Stimulated activated CD8-positive, alpha-beta memory T cell treated with anti-CD3 and anti-CD28 coated beads, Interleukin-4, amount 100 ng/mL, for 1 hour (primary cell): ENCODE measurements around the gene LDLRAD4.

Experiments used
- DNase-seq, 2 donors: peaks; one replicate each; pipeline ENCODE4 v3.0.0-alpha.2; 2020; ENCODE audit warnings: low read depth in 2 of 2, low spot score in 1 of 2

LDLRAD4 gene

GRCh38 chr18:13542520-13542847 lies 323.9 kb downstream of the LDLRAD4 start:
- no peak for DNase-seq

- DNase-seq = no peak
Measured at GRCh38 chr18:13543144-13543543, 324.6 kb downstream of the LDLRAD4 start.

GRCh38 chr18:13543811-13544732 lies 325.5 kb downstream of the LDLRAD4 start:
- DNase-seq = no peak

GRCh38 chr18:13544953-13545352 lies 326.4 kb downstream of the LDLRAD4 start:
- DNase-seq = no peak

- no peak for DNase-seq
Measured at GRCh38 chr18:13545514-13545913, 327.0 kb downstream of the LDLRAD4 start.

- no peak for DNase-seq
Measured at GRCh38 chr18:13545955-13546354, 327.4 kb downstream of the LDLRAD4 start.

DNA sequence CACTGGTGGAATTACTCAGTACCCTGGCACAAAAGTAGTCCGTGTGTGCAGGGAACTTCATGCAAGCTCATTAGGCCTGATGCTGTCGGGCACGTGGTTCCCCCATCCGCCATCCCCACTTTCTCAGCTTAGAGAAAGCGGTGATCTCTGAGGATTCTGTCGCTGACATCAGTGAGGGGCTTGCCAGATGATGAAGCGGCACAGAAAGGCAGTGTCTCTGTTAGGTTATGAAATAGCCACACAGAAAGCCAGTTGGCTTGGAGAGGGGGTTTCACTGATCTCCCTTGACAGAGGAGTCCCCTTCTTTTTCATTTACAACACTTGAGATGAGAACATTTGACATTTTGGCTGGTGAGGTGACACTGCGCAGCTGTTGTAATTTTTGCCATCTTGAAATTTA lies 328.1 kb downstream of the LDLRAD4 start:
- DNase-seq = no peak

DNA sequence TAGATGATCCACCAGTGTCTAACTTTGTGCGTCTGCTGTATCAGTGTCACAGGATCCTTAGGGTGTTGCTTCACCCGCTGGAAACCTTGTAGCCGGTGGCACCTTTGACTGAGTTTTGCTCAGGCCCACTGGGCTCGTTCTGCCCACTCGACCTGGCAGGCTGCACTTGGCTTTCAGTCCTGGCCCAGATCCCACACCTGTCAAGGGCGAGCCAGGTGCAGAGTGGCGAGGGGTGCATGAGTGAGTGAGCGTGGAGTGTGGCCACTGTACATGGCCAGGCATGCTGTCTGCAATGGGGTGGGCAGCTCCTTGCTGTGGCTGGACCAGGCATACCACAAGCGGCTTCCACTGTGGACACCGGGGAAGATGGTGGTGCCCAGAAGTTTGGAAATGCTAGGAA lies 328.8 kb downstream of the LDLRAD4 start:
- DNase-seq = no peak

DNA sequence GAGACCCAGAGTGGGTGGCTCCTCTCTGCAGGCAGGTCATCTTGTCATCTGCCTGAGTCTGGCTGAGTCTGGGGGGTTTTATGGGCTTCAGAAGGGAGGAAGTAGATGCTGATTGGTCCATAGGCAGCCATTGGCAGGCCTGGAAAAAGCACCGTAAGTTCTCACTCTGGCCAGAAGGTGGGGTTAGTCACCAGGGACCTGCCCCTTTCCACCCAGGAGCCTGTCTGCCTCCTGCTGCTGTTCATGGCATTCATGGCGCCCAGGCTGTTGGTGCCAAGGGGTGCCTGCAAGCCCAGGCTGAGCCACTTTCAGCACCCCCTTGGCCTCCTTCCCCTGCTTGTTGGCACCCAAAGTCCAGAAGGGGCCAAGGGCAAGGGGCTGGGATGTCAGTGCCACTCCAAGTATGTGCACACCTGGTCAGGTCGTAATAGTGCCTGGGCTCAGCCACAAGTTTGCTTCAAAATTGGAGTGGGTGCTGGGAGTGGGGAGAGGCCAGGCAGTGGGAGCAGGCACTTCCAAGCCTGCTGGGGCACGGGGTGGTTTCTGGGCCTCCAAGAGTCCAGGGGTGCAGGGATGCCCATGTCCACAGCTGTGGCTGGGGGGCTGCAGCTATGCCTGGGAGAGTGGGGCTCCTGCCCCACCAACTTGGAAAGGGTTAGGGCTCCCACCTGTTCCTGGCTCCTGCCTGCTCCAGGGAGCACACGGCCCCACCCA lies 329.7 kb downstream of the LDLRAD4 start:
- DNase-seq = no peak

DNA sequence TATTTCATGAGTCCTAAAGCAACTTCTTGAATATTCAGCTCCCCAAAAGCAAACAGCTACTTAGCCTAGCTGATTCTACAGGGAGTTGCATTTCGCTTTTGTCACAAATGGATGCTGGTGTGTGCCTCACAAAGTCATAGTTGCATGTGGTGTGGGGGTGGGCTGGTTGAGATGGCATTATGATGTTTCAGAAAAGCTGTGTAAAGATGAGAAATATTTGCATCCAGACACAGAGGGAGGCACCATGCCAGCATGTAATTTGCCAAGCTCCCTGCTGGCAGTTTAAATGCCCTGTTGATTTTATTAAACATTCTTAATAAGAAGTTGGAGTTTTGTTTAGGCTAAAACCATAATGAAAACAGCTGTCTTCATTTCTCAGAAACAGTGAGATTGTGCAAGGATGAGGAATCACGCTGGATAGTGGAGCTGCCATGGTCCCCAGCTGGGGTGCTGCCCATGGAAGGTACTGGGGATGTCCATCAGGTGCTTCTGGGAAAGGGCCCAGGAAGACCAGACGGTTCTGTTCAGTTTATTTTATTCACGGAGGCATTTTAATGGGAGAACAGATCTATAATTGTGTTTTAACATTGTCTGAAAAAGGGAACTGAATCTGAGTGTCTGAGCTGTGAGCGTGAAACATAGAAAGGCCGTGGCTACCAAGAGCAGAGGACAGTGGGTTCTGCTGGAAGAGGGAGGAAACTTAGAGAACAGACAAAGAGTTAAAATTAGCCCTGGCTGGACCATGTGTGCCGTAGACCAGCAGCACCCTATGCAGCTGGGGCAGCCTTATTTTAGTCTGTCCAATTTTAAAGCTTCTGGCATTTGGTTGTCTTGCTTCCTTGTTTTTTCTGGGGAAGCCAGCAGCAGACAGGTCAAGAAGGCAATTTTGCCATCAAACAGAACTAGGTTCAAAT lies 330.7 kb downstream of the LDLRAD4 start:
- no peak for DNase-seq

- DNase-seq = no peak
Measured at GRCh38 chr18:13549880-13550232, 331.3 kb downstream of the LDLRAD4 start.

- DNase-seq = no peak
Measured at GRCh38 chr18:13550418-13551304, 332.1 kb downstream of the LDLRAD4 start.

- DNase-seq = no peak
Measured at GRCh38 chr18:13551305-13551603, 332.7 kb downstream of the LDLRAD4 start.

GRCh38 chr18:13551841-13552733 lies 333.5 kb downstream of the LDLRAD4 start:
- DNase-seq = no peak

DNA sequence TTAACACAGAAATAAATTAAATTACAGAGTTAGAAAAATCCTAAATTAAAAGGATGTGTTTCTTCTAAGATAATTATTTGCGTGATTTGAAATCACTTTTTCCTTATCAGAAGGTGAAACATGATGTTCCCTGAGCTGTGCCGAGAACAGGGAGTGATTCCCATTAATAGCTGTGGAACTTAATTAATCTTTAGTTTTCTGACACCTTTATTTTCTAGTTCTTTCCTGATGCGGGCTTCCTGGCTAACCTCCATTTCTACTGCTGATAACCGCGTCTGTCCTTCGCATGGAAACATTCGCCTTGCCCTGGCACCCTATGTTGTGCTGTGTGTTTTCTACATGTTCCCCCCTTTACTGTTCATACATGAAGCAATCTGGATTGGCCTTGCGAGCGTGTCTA lies 334.9 kb downstream of the LDLRAD4 start:
- DNase-seq = no peak

DNA sequence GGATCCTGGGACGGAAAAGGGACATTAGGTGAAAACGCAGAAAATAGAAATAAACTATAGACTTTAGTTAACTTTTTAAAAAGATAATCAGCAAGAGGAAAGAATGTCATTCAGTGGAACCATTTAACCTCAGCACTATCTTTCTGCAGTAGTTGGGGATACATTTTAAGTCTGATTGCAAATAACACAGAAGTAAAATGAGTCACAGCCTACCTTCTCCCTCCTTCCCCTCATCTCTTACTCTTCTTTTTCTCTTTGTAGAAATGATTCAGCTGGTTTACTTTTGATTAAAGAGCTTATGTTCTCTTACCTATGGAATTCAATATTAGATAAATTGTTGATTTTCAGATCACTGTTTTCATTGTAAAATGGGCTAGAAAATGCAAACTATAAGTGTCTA lies 336.6 kb downstream of the LDLRAD4 start:
- DNase-seq = no peak

DNA sequence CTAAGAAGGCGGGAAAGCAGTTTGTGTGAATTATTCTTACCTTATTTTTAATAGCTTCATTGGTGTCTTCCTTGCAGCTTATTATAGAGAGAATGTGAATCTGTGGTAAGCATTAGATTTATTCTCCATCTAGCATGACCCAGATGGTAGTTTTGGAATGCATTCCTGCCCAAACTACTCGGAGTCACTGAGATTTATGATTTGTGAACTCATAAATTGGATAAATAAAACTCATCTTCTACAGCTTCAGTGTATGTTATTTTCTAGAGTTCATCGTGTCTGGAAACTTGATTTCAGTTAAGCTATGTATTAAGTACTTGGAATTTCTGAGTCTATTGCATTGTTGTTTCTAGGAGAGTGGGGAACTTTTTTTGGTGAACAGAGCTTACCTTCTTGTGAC lies 337.3 kb downstream of the LDLRAD4 start:
- DNase-seq = no peak

DNA sequence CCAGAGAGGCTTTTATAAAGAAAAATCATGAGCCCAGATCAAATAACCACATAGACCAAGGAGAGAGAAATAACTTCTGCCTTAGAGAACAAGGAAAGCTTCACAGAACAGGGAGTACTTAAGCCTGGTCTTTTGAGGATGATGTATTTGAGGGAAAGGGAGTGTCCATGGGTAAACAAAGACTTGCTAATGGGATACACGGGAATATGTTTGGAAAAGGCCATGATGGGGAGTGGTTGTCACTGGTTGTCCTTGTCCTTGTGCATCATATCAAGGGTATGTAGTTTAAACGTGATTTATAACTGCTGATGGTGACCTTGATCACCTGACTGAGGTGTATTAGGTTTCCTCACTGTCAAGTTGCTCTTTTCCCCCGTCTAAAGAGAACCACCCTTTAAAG lies 337.9 kb downstream of the LDLRAD4 start:
- no peak for DNase-seq

DNA sequence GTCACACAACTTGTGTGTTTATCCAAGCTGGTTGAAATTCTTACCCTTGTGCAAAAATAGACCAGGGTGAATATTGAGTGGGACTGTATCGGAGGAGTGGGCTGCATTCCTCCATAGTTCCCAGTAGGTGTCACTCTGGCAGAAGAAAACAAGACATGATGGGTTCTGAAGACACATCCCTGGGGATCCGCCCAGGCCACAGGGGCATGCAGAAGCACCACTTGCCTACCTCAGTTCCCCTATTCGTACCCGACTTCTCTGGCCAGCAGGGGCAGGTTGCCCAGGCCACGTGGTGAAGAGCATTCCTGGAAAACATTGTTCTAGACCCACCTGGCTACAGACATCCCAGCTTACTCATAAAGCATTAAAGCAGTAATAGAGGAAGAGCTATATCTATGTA lies 339.6 kb downstream of the LDLRAD4 start:
- DNase-seq = no peak

- no peak for DNase-seq
Measured at GRCh38 chr18:13558790-13559189, 340.2 kb downstream of the LDLRAD4 start.
